ENCODE results near the gene SORBS2.

The SORBS2 gene

DNA sequence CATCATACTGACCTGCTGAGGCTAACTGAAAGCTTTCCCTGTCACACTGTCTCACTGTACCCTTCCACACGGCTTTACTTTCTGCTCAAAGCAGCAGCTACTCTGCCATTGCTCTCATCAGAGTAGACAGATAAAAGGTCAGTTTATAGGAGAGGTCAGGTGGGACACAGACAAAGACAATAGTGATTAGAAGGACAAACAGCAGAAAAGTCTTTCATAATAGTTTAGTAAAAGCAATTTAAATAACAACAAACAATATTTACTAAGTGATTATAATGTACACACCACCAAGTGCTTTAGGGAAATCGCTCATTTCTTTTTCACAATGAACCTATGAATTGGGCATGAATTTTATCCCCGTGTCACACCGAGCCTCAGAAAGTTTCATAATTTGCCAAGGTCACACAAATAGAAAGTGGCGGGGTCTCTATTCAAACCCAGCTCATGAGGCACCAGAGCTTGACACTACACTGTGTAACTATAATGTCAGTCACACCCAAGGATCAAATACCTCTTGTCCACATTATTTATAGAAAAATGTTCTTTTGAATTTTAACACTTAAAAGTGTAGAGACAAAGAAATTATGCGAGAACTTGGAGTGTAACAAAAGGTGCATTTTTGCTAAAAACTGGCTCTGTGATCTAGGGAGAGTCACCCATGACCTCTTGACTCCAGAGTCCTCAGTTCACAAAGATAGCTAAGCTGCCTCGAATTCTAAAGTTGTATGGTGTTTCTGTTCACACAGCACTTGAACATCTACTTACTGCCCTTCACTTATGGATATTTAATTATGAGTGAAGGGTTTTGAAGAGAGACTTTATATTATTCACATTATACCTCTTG, 24.5 kb upstream of the SORBS2 start:
- DNase-seq (ENCODE audit: low spot score) = no peak

DNA sequence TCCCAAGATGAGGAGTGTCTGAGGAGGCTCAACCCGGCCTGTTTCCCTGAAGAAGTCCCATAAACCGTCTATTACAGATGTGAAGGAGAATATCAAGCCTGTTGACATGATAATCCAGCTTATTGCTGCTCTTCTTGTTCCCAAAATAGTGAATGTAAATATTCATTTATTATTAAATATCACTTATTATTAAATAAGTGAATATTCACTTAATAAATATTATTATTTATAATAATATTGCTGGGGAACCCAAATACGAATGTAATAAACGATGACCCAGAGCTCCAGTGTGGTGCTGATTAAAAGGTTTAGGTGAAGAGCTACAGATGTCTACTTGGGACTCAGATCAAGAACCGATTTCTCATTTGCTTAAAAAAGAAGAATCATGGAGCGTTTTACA, 23.8 kb upstream of the SORBS2 start:
- no peak for DNase-seq (ENCODE audit: low spot score)

DNA sequence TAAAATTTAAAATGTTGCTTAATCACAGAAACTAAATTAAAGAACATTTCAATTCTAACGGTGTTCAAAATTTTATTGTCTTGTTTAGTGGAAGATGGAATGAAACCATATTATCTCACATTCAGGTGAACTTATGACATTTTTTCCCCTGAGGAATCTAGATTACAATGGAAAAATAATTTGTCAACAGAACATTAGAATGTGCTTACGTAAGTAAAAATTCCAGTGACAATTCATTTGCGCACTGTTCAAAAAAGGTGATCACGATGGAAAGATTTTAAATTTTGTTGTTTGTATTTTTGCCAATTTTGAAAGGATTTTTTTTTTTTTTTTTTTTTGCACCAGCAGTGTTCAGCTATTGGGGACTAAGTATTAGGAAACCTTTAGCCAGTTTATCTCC, 23.3 kb upstream of the SORBS2 start:
- DNase-seq (ENCODE audit: low spot score) = no peak

DNA sequence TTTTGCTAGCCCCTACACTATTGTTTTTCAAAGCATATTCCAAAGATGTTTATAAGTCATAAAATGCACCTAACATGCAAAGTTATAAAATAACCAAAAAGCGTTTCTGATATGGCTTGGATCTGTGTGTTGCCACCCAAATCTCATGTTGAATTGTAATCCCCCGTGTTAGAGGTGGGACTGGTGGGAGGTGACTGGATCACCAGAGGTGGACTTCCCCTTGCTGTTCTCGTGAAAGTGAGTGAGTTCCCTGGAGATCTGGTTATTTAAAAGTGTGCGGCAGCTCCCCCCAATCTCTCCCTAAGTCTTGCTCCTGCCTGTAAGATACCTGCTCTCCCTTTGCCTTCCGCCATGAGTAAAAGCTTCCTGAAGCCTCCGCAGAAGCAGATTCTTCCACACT, 22.8 kb upstream of the SORBS2 start:
- DNase-seq (ENCODE audit: low spot score) = no peak

DNA sequence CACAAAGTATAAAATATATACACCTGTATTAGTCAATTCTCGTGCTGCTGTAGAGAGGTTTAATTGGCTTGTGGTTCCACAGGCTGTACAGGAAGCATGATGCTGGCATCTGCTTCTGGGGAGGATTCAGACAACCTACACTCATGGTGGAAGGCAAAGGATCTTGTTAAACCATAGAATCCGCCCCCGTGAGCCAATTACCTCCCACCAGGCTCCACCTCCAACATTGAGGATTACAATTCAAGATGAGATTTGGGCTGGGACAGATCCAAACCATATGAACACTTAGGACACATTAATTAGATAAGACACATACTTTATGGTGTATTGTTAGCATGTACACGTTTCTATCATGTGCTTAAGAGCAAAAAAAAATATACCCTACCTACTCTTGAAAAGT, 22.1 kb upstream of the SORBS2 start:
- DNase-seq (ENCODE audit: low spot score) = no peak

DNA sequence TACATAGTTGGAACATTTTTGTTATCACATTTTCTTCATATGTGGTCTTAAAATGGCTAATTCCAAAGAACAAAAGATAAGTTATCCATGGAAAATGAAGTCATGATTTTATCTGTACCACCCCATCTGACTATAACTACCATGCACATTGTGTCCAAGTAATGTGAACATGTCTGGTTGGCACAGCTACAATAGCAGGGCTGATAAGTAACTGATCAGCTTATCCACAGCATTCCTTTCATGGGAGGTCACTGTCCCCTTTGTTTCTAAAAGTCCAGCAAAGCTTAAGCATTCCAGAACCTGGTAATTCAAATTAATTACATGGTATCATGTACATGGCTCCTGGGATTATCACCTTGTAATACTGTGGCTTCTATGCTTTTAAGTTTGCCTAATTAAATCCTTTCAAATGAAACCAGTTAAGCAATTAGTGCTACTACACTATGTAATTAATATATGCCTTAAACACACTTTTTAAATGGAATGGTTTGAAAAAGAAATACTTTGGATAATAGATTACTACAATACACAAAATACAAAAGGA, 21.1 kb upstream of the SORBS2 start:
- no peak for DNase-seq (ENCODE audit: low spot score)

- no peak for DNase-seq (ENCODE audit: low spot score)
Observed at GRCh38 chr4:185831125-185831815, 19.3 kb upstream of the SORBS2 start.

DNA sequence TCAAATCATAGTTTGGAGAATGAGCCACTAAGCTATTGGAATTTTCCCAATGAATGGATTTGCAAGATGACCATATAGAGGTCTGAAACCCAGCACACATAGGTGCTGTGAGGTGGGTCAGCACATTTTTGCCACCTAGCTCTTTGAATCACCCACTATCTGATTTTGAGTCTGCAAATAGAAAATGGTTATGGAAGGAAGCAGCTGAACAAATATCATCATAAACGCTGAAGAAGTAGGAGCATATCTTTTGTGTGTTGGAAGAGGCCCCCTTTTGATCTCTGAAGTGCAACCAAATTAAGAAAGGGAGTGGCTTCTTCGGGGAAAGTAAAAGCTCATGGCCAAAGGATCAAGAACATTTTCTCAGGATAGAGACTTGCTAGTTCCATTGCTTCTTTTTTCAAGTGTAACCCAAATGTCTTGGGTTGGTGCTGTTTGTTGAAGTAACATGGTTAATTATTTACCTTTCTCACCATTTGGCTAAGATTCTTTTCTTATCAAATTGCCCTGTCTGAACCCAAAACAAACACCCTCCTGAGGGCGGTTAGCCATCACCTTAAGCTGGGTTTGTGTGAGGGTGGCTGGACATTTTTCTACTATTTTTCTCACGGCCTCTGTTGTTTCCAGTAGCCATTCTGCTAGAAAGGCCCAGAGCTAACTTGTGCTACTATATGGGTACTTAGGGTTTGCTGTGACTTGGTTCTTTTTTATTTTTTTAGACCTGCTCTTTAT, 18.4 kb upstream of the SORBS2 start:
- DNase-seq (ENCODE audit: low spot score) = no peak

GRCh38 chr4:185826381-185826780, 14.4 kb upstream of the SORBS2 start:
- no peak for DNase-seq (ENCODE audit: low spot score)

GRCh38 chr4:185825737-185826136, 13.7 kb upstream of the SORBS2 start:
- DNase-seq (ENCODE audit: low spot score) = no peak

DNA sequence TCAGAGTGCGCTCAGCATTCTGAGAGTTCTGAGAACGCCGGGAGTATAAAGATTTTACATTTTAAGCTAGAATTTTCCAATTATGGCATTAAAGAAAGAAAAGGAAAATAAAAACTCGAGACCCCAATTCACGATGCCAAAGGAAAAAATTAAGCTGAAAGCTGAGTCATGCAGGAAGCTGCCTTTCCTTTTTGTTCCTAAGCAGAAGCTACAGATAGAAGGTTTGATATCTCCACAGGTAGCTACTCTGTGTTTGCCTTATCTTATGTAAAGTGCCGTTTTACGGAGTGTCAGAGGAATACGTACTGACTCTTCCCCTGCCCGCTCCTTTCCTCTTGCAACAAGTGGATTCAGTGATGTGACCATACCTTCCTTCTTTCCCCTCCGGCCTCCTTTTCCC, 10.8 kb upstream of the SORBS2 start:
- DNase-seq (ENCODE audit: low spot score) = no peak

DNA sequence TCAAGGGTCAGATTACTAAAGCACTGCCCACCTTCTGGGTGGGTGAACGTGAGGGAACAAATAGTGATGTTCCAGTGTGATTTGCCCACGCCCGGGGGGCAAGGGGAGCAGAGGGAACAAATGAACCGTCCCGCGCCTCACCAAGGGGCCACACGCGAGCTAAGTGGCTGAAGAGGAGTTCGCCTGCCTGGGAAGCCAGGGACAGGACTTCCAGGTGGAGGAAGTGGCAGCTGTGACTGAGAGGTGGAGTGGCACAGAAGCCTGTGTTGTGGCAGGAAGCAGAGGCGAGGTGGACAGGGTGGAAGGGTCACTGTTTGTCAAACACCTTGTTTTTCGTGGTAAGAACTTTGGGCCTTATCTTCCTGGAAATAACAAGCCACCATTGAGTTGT, 9.0 kb upstream of the SORBS2 start:
- DNase-seq (ENCODE audit: low spot score) = no peak

DNA sequence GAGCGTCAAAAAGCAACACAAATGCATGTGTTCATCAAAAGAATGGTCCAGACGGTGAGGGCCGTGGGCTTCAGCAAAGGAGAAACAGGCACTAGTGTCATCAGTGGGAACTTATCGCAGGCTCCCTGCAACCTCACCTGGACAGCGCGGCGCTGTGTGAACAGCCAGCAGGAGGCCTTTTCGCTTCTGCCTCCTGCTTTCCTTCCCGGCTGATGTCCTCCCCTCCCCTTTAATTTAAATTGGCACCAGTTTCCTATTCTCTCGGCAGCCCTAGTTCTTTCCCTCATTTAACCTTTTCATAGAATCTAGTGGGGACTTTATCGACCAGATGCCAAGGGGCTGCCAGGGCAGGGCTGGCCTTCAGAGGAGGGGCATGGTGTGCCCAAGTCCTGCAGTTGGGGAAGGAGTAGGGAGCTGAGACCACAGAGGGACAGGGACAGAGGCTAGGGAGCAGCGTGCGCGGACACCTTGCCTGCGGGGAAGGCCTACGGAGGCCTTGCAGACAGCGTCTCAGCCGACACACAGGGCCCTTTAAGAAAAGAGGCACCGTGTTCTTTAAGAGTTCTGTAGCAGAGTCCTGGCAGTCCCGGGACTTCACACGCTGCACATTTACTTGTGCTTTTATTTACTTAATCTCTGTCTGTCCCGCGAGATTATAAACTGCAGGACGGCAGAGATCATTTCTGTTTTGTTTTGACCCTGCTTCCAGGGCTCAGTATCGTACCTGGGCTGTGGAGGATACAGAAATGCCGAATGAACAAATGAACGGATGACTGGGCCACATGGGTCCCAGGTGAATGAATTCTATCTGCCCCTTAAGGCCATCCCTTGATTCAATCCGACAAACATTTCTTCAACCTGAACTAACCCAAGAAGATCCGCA, 8.4 kb upstream of the SORBS2 start:
- DNase-seq (ENCODE audit: low spot score) = no peak

DNA sequence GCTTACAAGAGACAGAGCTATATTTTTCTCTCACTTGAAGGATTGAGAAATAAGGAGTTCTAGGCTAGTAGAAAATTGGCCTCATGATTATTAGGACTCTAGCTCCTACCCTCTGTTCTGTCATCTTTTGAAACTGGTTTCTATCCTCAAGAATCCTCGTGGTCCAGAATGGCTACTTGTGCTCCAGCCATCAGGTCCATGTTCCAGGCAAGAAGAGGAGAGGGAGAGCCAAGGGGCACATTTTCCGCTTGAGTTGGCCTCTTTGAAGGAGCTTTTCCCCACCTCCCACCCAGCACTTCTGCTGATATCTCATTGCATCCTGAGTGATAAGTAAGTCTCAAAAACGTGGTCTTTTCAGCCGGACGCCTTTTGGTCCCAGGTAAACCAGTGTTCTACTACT, 7.2 kb upstream of the SORBS2 start:
- no peak for DNase-seq (ENCODE audit: low spot score)

DNA sequence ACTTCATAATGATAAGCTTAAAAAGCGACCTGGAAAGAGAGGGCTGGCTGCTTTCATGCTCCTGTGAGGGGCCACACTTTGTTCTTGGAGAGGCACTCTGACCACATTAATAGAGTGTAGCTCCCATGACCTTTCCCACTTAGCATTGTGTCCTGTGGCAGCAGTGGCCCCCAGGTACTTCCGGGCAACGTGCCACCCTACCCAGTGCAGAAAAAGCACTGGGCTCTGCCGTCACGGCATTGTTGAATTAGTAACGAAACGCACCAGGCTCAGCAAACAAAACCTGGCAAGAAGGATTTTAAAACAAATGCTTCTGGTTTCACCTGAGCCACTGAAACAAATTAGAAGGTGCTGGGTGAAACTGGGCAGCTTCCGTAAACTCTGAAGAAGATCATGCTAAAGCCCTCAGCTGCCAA, 5.4 kb upstream of the SORBS2 start:
- no peak for DNase-seq (ENCODE audit: low spot score)

GRCh38 chr4:185813133-185813532, 1.1 kb upstream of the SORBS2 start:
- no peak for DNase-seq (ENCODE audit: low spot score)

- DNase-seq (ENCODE audit: low spot score) = no peak
Observed at GRCh38 chr4:185810746-185811508, 1.1 kb downstream of the SORBS2 start.

DNA sequence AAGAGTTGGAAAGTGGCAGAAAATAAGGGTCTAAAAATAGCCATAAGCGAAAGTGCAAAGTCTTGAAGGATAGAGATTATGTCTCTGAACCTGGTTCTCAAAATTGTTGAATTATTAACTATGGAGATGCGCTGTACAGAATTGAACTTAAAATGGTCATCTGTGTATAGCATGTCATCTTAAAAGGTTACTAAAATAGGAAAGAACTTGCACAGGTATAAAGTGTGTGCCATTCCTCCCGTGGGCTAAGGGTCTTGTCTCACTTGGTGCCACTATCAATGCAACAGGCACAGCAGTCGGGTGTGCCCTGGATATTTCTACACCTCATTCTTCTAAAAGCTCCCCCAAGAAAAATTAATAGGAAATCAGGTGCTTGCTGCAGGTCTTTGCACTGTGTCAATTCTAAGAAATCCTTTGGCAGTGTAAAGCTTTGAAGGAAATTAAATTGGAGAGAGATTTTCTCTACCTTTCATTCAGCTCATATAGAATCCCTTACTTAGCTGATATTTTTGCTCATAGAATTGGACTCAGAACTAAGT, 2.4 kb downstream of the SORBS2 start:
- DNase-seq (ENCODE audit: low spot score) = no peak

DNA sequence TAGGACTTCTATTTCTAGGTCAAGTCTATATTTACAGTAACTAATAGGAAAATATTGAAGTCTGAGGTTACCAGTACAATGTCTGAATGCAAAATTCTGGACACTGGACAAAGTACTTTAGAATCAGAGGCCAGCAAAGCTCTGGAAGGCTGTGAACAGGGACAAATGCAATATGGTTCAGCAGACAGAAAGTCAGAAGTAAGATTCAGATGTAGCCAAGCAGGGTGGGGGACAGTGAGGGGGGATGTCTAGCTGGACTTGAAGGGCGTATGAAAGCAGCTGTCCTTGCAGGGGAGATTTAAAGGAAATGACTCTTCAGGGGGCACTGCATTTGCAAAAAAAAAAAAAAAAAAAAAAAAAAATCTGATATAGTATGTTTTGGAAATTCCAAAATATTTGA, 2.9 kb downstream of the SORBS2 start:
- no peak for DNase-seq (ENCODE audit: low spot score)

DNA sequence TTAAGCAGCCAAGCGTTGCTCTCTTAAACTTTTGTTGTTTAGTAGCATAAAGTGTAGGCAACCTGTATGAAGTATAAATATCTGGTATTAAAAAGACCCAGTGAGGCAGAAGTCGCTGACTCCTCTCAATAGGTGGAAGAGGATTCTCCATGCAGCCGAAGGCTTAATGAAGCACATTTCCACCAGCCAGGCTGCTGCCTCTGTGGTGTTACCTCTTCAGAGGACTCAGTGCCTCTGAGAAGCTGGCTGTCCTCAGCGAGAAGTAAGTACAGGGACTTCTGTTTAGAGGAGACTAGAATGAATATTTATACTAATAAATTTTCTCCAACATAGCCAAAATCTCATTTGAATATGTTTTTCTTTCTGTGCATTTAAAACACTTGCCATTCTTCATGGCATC, 6.0 kb downstream of the SORBS2 start:
- DNase-seq (ENCODE audit: low spot score) = no peak

All from hematopoietic multipotent progenitor cell treated with erythropoietin and hydrocortisone succinate and interleukin-3 and kit ligand, for 15 days (in vitro differentiated cells).